HUDEP-2 (cell line): Measurements from ENCODE around the gene BABAM2.
"Not testable (repeated sequence)": the region's sequence is repeated elsewhere in the genome, so short reads cannot be mapped to it uniquely, and the experiment has no call there.

ENCODE experiments used
- DNase-seq, 76 experiments: peaks; one replicate each; lab custom pipeline; 2025; ENCODE audit not compliant: unreplicated experiment in 76 of 76; lab: John Stamatoyannopoulos, UW

BABAM2 gene

GRCh38 chr2:28225473-28226080 lies 335.0 kb downstream of the BABAM2 start:
- DNase-seq, result no peak

- DNase-seq, result no peak
Measured at GRCh38 chr2:28226558-28226957, 336.0 kb downstream of the BABAM2 start.

DNA sequence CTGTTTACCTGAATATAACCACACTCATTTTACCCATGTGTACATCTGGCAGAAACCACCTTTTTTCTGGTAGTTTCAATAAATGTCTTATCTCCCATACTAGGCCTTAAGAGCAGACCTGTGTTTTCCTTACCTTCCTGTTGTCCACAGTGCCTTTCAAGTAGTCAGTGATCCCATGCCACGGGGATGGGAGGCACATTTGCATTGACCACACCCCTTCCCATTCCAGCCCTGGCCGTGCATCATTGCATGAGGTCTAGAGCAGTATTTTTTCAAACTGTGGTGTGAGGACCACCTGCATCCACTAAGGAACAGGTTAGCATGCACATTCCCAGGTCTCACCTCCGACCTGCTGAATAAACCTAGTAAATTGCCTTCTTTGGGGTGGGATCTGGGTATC lies 337.0 kb downstream of the BABAM2 start:
- DNase-seq, result no peak

DNA sequence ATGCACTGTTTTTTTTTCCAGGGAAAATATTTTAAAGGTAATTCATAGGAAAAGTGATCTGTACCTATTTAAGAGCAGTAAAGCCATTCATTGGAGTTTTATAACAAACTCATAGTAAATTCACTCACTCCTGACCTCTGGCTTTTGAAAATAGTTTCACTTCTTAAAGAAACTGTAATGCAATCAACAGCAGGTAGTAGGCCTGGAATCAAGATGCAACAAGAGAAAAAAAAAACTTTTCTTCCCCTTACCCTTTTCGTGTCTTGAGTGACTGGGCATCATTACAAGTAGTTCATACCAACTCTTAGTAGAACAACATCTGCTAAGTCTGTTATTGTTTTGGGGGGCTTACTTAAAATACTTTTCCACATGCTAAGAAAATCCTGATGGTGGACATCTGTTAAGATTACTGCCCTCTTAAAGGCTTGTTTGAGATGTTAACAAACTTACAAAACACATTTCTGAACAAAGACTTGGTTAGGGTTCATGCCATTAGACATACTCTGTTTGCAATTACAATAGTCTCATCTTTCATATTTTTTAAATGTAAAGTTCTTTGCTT lies 338.0 kb downstream of the BABAM2 start:
- no peak for DNase-seq

DNA sequence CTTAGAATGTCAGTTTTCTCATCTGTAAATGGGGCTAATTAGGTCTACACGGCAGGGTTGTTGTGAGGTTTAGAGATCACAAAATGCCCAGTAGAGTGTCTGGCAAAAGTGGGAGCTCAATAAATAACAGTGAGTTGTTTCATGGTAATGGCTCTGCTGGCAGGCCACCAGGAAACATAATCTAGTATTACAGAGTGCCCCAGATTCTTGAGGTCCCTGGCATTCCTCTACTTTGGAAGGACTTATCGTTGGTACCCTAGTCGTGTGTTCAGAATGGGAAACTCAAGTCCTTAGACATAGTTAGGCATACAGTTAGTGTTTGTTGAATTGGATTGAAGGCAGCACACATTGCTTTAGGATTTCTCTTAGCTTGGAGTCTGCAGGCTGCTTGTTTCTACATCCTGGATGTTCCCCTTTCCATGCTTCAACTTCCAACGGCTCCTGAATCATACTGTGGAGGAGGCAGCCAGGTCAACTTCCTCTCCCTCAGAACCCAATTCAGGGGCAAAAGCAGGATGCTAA lies 340.6 kb downstream of the BABAM2 start:
- DNase-seq, result no peak

DNA sequence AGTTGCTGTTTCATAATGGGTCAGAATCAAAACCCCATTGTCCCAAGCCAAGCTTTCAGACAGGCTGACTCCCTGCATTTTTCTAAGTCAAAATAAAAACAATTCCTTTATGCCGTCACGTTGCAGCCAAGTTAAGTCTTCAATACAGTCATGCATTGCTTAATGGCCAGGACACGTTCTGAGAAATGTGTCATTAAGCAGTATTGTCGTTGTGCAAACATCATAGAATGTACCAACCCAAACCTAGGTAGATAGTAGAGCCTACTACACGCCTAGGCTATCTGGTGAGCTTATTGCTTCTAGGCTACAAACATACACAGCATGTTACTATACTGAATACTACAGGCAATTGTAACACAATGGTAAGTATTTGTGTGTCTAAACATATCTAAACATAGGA lies 341.8 kb downstream of the BABAM2 start:
- DNase-seq, result no peak

- no peak for DNase-seq
Measured at GRCh38 chr2:28233164-28233676, 342.7 kb downstream of the BABAM2 start.

GRCh38 chr2:28234807-28235206 lies 344.3 kb downstream of the BABAM2 start:
- DNase-seq, result no peak

- no peak for DNase-seq
Measured at GRCh38 chr2:28239207-28239606, 348.7 kb downstream of the BABAM2 start.

DNA sequence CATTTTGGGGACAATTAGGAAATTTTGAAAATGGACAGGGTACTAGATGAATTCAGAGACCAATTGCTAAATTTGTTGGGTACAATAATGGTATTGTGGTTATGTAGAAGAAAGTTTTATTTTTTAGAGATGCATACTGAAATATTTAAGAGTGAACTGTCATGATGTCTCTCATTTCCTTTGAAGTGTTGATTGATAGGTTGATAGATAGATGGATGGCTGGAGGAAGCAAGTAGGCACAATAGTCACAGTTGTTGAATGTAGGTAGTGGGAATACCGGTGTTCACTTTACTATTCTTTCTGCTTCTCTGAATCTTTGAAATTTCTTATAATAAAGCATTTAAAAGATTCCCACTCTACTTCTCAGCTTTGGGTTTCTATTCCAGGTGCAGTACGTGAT lies 350.4 kb downstream of the BABAM2 start:
- DNase-seq, result no peak

DNA sequence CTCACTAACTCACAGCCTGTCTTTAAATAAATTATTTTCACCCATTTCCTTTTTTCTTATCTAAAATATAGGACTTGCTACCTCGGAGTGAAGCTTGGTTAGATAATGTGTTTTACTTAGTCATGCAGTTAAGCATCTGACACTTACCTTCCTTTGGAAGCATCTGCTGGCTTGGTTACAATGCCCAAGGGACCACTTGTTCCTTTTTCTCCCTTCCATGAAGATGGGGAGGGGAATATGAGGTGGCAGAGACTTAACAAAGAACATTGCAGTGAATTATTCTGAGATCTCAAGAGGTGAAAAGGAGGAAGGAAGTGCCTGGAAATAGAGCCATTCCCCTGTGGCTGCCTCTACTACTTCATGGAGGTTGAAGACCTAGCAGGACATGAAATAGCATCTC lies 356.8 kb downstream of the BABAM2 start:
- peak in 1 of 76 experiments; percentile 12 for DNase-seq

DNA sequence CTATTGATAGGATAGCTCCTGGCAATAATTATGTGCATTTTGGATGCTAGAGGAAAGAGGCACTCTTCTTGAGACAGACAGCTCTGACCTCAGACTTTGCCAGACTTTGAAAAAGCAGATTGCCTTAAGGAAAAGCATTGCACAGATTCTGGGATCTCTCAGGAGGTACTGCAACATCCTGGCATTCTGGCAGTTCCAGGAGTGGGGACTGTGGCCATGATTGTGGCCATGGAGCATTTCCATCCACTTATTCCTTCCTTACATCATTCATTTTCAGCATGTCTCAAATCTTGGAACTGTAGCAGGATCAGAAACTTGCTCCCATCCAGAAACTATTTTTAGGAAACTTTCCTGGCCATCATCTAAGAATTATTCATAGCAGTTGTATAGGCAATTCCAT lies 357.2 kb downstream of the BABAM2 start:
- DNase-seq, result no peak

GRCh38 chr2:28248511-28248910 lies 358.0 kb downstream of the BABAM2 start:
- no peak for DNase-seq

GRCh38 chr2:28250006-28250405 lies 359.5 kb downstream of the BABAM2 start:
- no peak for DNase-seq

GRCh38 chr2:28251337-28251736 lies 360.8 kb downstream of the BABAM2 start:
- no peak for DNase-seq

DNA sequence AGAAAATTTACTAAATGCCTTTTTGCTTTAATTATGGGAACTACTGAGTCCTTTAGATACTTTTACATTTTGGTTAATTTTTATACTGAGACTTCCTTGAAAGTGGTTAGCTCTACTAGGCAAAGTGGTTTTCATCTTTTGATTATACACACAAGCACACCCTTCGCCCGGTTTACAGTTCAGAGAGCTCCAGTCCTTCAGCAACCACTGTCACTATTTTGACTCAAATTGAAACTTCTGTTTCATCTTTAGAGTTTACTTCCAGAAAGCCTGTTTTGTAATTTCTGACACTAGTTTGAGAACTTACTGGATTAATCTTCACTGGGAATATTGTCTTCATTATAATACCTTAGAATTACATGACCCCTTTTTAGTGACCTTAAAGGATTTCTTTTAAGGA lies 361.8 kb downstream of the BABAM2 start:
- DNase-seq, result no peak

DNA sequence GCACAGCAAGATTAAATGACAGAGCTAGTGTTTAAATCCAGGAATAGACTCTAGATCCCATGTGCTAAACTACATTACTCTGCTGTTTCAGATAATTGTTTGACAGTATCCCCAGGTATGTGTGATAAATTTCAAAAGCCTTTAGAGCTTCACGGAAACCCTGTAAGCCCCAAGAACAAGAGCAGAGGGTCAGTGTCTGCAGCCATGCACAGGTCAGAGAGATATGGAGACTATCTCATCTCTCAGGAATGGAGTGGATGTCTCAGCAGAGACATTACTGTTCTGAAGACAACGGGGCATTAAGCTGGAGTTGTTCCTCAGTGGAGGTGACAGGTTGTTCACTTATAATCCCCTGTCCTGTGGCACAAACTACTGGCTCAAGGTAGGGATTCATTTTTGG lies 363.0 kb downstream of the BABAM2 start:
- DNase-seq, result no peak

- DNase-seq, result not testable (repeated sequence)
Measured at GRCh38 chr2:28255231-28255630, 364.7 kb downstream of the BABAM2 start.

GRCh38 chr2:28257182-28257581 lies 366.7 kb downstream of the BABAM2 start:
- no peak for DNase-seq

- not testable (repeated sequence) for DNase-seq
Measured at GRCh38 chr2:28259226-28259625, 368.7 kb downstream of the BABAM2 start.

DNA sequence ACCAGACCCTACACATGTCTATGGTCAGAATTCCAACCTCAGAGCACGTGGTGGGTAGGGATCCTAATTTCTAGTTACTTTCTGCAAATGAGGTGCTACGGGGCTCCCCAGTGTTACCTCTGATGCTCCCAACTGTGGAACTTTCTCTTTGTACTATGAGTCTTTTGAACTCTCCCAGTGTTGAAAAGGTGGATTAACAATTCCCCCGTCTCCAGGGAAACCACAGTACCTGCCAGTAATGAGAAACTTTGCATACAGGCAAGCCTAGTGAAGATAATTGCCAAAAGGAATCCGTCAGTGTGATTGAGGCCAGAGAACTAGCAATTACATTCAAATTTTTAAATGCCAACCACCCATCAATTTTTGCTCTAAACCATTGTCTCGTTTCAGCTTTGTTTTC lies 373.2 kb downstream of the BABAM2 start:
- no peak for DNase-seq

- DNase-seq, result no peak
Measured at GRCh38 chr2:28267282-28267681, 376.8 kb downstream of the BABAM2 start.
